Memory B cell (primary cell): ENCODE measurements around the gene SEZ6L.

ENCODE experiments used
- ATAC-seq: fragments of 150-1000 bp; cut with Tn5 transposase; 2 replicates; pipeline ENCODE4 v1.10.0; 2021; ENCODE audit warnings: low read depth, mild to moderate bottlenecking, moderate library complexity
- DNase-seq, 2 donors: peaks; one replicate each; pipeline ENCODE4 v3.0.0; 2022; ENCODE audit warnings: low spot score in 2 of 2
- H3K27ac Mint-ChIP-seq: one replicate; pipeline ENCODE4 v1.8.0; 2022; ENCODE audit warnings: mild to moderate bottlenecking, moderate library complexity, mixed read lengths
- H3K27me3 Mint-ChIP-seq: one replicate; pipeline ENCODE4 v1.8.0; 2022; ENCODE audit warnings: mixed read lengths
- H3K36me3 Mint-ChIP-seq: one replicate; pipeline ENCODE4 v1.8.0; 2022; ENCODE audit warnings: mild to moderate bottlenecking, mixed read lengths
- H3K4me1 Mint-ChIP-seq: one replicate; pipeline ENCODE4 v1.8.0; 2022; ENCODE audit warnings: mixed read lengths
- H3K4me3 Mint-ChIP-seq: one replicate; pipeline ENCODE4 v1.8.0; 2022; ENCODE audit warnings: mild to moderate bottlenecking, moderate library complexity, mixed read lengths
- H3K9me3 Mint-ChIP-seq: one replicate; pipeline ENCODE4 v1.8.0; 2022; ENCODE audit warnings: mixed read lengths

SEZ6L gene

GRCh38 chr22:26197425-26197824 lies 28.2 kb downstream of the SEZ6L start:
- Mint-ChIP-seq H3K9me3 (no peaks in the 10 kb centered on the region), H3K4me3 (no peak overlapping the region), H3K27me3 (peaks cover 7% of the 10 kb centered on the region), H3K27ac (no peak overlapping the region), H3K4me1 (no peaks in the 10 kb centered on the region), H3K36me3 (no peaks in the 10 kb centered on the region)
- DNase-seq (no peak), ATAC-seq (no peak)

GRCh38 chr22:26199665-26200064 lies 30.4 kb downstream of the SEZ6L start:
- Mint-ChIP-seq H3K9me3 (no peaks in the 10 kb centered on the region), H3K27ac (no peak overlapping the region), H3K27me3 (peaks cover 6% of the 10 kb centered on the region), H3K4me3 (no peak overlapping the region), H3K4me1 (no peaks in the 10 kb centered on the region), H3K36me3 (no peaks in the 10 kb centered on the region)
- ATAC-seq (no peak), DNase-seq (no peak)

- Mint-ChIP-seq H3K27me3 (peaks cover 6% of the 10 kb centered on the region), H3K4me1 (peaks cover 2% of the 10 kb centered on the region), H3K9me3 (no peaks in the 10 kb centered on the region), H3K4me3 (no peak overlapping the region), H3K27ac (no peak overlapping the region), H3K36me3 (no peaks in the 10 kb centered on the region)
- DNase-seq (no peak), ATAC-seq (no peak)
Measured at GRCh38 chr22:26202280-26202924, 33.1 kb downstream of the SEZ6L start.

GRCh38 chr22:26205494-26205893 lies 36.2 kb downstream of the SEZ6L start:
- Mint-ChIP-seq H3K36me3 (peaks cover 6% of the 10 kb centered on the region), H3K27me3 (peaks cover 11% of the 10 kb centered on the region), H3K9me3 (peaks cover 11% of the 10 kb centered on the region), H3K4me3 (no peak overlapping the region), H3K27ac (no peak overlapping the region), H3K4me1 (peaks cover 2% of the 10 kb centered on the region)
- no peak for ATAC-seq
- DNase-seq: no peak

GRCh38 chr22:26210334-26210733 lies 41.1 kb downstream of the SEZ6L start:
- no peak for ATAC-seq
- Mint-ChIP-seq H3K27ac (no peak overlapping the region), H3K4me1 (peaks cover under 1% of the 10 kb centered on the region), H3K9me3 (peaks cover 11% of the 10 kb centered on the region), H3K4me3 (no peak overlapping the region), H3K27me3 (peaks cover 17% of the 10 kb centered on the region), H3K36me3 (peaks cover 6% of the 10 kb centered on the region)
- no peak for DNase-seq

- ATAC-seq: no peak
- Mint-ChIP-seq H3K27me3 (peaks cover 21% of the 10 kb centered on the region), H3K4me1 (no peaks in the 10 kb centered on the region), H3K36me3 (peaks cover 4% of the 10 kb centered on the region), H3K9me3 (peaks cover 9% of the 10 kb centered on the region), H3K4me3 (no peak overlapping the region), H3K27ac (no peak overlapping the region)
- DNase-seq: no peak
Measured at GRCh38 chr22:26213826-26214225, 44.6 kb downstream of the SEZ6L start.

- H3K27ac Mint-ChIP-seq: no peak overlapping the region
- ATAC-seq: no peak
Measured at GRCh38 chr22:26214466-26214865, 45.2 kb downstream of the SEZ6L start.

GRCh38 chr22:26215736-26216135 lies 46.5 kb downstream of the SEZ6L start:
- Mint-ChIP-seq H3K4me3 (no peak overlapping the region), H3K36me3 (no peaks in the 10 kb centered on the region), H3K27me3 (peaks cover 17% of the 10 kb centered on the region), H3K27ac (no peak overlapping the region), H3K4me1 (no peaks in the 10 kb centered on the region), H3K9me3 (no peaks in the 10 kb centered on the region)
- ATAC-seq: no peak
- no peak for DNase-seq

More at GRCh38 chr22:26214466-26214865, 45.2 kb downstream of the SEZ6L start:
- DNase-seq: no peak
- Mint-ChIP-seq H3K4me3 (no peak overlapping the region), H3K9me3 (peaks cover 3% of the 10 kb centered on the region), H3K36me3 (peaks cover under 1% of the 10 kb centered on the region), H3K4me1 (no peaks in the 10 kb centered on the region), H3K27me3 (peaks cover 18% of the 10 kb centered on the region)

GRCh38 chr22:26225207-26225606 lies 55.9 kb downstream of the SEZ6L start:
- Mint-ChIP-seq H3K4me1 (no peaks in the 10 kb centered on the region), H3K9me3 (peaks cover 5% of the 10 kb centered on the region), H3K36me3 (no peaks in the 10 kb centered on the region), H3K27ac (no peak overlapping the region), H3K4me3 (no peak overlapping the region), H3K27me3 (peaks cover 4% of the 10 kb centered on the region)
- ATAC-seq: no peak
- no peak for DNase-seq

- no peak overlapping the region for H3K4me3 Mint-ChIP-seq
- H3K27ac Mint-ChIP-seq: no peak overlapping the region
- DNase-seq: no peak
- peaks cover 1% of the 10 kb centered on the region for H3K27me3 Mint-ChIP-seq
- peaks cover 5% of the 10 kb centered on the region for H3K9me3 Mint-ChIP-seq
- H3K36me3 Mint-ChIP-seq: no peaks in the 10 kb centered on the region
- no peaks in the 10 kb centered on the region for H3K4me1 Mint-ChIP-seq
- no peak for ATAC-seq
Measured at GRCh38 chr22:26226538-26227297, 57.5 kb downstream of the SEZ6L start.

GRCh38 chr22:26229910-26230309 lies 60.6 kb downstream of the SEZ6L start:
- ATAC-seq (no peak), DNase-seq (no peak)
- Mint-ChIP-seq H3K36me3 (no peaks in the 10 kb centered on the region), H3K4me1 (no peaks in the 10 kb centered on the region), H3K4me3 (no peak overlapping the region), H3K27me3 (peaks cover 9% of the 10 kb centered on the region), H3K9me3 (no peaks in the 10 kb centered on the region), H3K27ac (no peak overlapping the region)

GRCh38 chr22:26234296-26234695 lies 65.0 kb downstream of the SEZ6L start:
- no peak overlapping the region for H3K27ac Mint-ChIP-seq
- H3K27me3 Mint-ChIP-seq: peaks cover 19% of the 10 kb centered on the region
- no peak for DNase-seq
- no peak overlapping the region for H3K4me3 Mint-ChIP-seq
- no peaks in the 10 kb centered on the region for H3K4me1 Mint-ChIP-seq
- no peaks in the 10 kb centered on the region for H3K36me3 Mint-ChIP-seq
- no peaks in the 10 kb centered on the region for H3K9me3 Mint-ChIP-seq
- ATAC-seq: no peak

- DNase-seq (no peak), ATAC-seq (no peak)
- peaks cover 21% of the 10 kb centered on the region for H3K27me3 Mint-ChIP-seq
- H3K4me3 Mint-ChIP-seq: no peak overlapping the region
- no peak overlapping the region for H3K27ac Mint-ChIP-seq
- H3K9me3 Mint-ChIP-seq: no peaks in the 10 kb centered on the region
- H3K4me1 Mint-ChIP-seq: no peaks in the 10 kb centered on the region
- no peaks in the 10 kb centered on the region for H3K36me3 Mint-ChIP-seq
Measured at GRCh38 chr22:26235792-26236487, 66.7 kb downstream of the SEZ6L start.

GRCh38 chr22:26236991-26237390 lies 67.7 kb downstream of the SEZ6L start:
- Mint-ChIP-seq H3K27ac (no peak overlapping the region), H3K36me3 (no peaks in the 10 kb centered on the region), H3K9me3 (no peaks in the 10 kb centered on the region), H3K4me1 (no peaks in the 10 kb centered on the region), H3K27me3 (peaks cover 21% of the 10 kb centered on the region), H3K4me3 (no peak overlapping the region)
- ATAC-seq: no peak
- no peak for DNase-seq
